Measurements from ENCODE around the gene NLRP1. TPM values are rescaled to one million over a fixed set of nuclear protein-coding genes. Genes with fewer than 3 reads are reported as not detected.

Gene NLRP1
- total and polyA plus RNA-seq, 8 donors = 9.0 to 83.7 (median 18.4) TPM

DNA sequence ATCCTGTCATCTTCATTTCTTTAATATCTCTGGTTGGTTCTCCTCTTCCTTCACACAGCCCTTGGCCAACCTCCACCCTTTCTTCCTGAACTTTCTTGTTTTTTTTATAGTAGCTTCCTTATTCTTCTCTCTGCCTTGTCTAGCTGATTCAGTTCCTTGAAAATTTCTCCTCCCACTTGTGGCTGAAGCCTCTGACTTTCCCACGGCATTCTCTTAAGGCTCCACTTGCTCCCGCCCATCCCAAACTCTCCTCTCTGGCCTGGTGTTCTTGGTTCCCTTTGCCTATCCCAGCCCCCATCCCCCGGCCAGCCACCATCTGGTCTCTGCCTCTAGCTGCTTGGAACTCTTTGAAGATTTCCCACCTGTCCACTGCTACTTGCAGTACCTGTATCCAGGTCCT lies 29.1 kb downstream of the NLRP1 start:
- 53 to 66% (median 62%) methylated on average over 3 of the region's 3 CpGs for WGBS, 5 donors
- Histone ChIP-seq H3K36me3 (peaks cover 0 to 40% (median 24%) of the 10 kb centered on the region in 4 donors), H3K9me3 (no peaks in the 10 kb centered on the region), H3K4me3 (no peak overlapping the region), H3K4me1 (no peaks in the 10 kb centered on the region), H3K27ac (no peak overlapping the region), H3K27me3 (no peaks in the 10 kb centered on the region)
- DNase-seq = no peak
- intact Hi-C loops (cut with DNase I; ENCODE audit: low total_unique reads) = no loop called here
- no peak for TF ChIP-seq POLR2AphosphoS5 (IDR thresholded peaks at IDR 0.05)
- TF ChIP-seq EP300 (IDR thresholded peaks at IDR 0.05) = no peak
- TF ChIP-seq POLR2A (IDR thresholded peaks at IDR 0.05) = no peak
- TF ChIP-seq, protein P1, sequence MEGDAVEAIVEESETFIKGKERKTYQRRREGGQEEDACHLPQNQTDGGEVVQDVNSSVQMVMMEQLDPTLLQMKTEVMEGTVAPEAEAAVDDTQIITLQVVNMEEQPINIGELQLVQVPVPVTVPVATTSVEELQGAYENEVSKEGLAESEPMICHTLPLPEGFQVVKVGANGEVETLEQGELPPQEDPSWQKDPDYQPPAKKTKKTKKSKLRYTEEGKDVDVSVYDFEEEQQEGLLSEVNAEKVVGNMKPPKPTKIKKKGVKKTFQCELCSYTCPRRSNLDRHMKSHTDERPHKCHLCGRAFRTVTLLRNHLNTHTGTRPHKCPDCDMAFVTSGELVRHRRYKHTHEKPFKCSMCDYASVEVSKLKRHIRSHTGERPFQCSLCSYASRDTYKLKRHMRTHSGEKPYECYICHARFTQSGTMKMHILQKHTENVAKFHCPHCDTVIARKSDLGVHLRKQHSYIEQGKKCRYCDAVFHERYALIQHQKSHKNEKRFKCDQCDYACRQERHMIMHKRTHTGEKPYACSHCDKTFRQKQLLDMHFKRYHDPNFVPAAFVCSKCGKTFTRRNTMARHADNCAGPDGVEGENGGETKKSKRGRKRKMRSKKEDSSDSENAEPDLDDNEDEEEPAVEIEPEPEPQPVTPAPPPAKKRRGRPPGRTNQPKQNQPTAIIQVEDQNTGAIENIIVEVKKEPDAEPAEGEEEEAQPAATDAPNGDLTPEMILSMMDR (IDR thresholded peaks at IDR 0.05) = no peak

DNA sequence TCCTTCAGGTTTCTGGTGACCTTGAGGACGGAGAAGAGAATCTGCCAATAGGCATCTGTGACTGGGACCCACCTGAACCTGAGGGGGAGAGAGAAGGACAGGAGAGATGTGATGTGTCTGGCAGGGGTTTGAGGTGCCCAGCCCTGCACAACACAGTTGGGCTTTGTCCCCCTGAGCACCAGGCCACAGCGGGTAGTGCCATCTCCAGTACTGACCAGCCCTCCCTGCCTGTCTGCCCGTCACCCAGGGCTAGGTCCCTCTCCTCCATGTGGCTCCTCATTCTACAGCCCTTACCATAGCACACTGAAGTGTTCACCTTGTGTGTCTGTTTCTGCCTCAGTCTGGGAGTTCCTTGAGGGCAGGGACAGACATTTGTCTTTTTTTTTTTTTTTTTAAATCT lies 30.8 kb downstream of the NLRP1 start:
- Histone ChIP-seq H3K9me3 (no peaks in the 10 kb centered on the region), H3K4me3 (no peak overlapping the region), H3K27ac (no peak overlapping the region), H3K27me3 (no peaks in the 10 kb centered on the region), H3K4me1 (no peaks in the 10 kb centered on the region), H3K36me3 (peaks cover 0 to 26% (median 12%) of the 10 kb centered on the region in 4 donors)
- no peak for DNase-seq
- WGBS, 5 donors = 54 to 89% (median 73%) methylated on average over 3 of the region's 3 CpGs
- TF ChIP-seq POLR2AphosphoS5 (IDR thresholded peaks at IDR 0.05) (no peak), EP300 (IDR thresholded peaks at IDR 0.05) (no peak), POLR2A (IDR thresholded peaks at IDR 0.05) (no peak)
- TF ChIP-seq, protein P1 (IDR thresholded peaks at IDR 0.05) = no peak
- intact Hi-C loops (cut with DNase I; ENCODE audit: low total_unique reads) = no loop called here

DNA sequence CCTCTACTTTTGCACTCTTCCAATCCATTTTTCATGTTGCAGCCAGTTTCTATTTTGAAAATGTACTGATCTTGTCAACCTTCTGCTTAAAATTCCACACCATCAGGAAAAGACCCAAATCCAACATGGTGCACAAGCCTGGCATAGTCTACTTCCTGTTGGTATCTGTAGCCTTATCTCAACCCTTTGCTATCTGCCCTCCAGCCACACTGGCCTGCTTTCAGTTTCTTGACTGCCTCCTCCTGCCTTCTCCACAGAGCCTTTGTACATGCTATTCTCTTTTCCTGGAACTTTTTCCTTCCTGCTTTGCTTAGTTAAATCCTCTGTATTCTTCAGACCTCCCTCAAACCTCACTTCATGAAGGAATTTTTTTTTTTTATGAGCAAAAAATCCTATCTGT lies 31.5 kb downstream of the NLRP1 start:
- Histone ChIP-seq H3K4me3 (no peak overlapping the region), H3K27me3 (no peaks in the 10 kb centered on the region), H3K27ac (no peak overlapping the region), H3K36me3 (peaks cover 0 to 25% (median 7%) of the 10 kb centered on the region in 4 donors), H3K9me3 (no peaks in the 10 kb centered on the region), H3K4me1 (no peaks in the 10 kb centered on the region)
- TF ChIP-seq, protein P1 (IDR thresholded peaks at IDR 0.05) = no peak
- TF ChIP-seq POLR2AphosphoS5 (IDR thresholded peaks at IDR 0.05) (no peak), POLR2A (IDR thresholded peaks at IDR 0.05) (no peak), EP300 (IDR thresholded peaks at IDR 0.05) (no peak)
- DNase-seq = no peak
- intact Hi-C loops (cut with DNase I; ENCODE audit: low total_unique reads) = no loop called here

DNA sequence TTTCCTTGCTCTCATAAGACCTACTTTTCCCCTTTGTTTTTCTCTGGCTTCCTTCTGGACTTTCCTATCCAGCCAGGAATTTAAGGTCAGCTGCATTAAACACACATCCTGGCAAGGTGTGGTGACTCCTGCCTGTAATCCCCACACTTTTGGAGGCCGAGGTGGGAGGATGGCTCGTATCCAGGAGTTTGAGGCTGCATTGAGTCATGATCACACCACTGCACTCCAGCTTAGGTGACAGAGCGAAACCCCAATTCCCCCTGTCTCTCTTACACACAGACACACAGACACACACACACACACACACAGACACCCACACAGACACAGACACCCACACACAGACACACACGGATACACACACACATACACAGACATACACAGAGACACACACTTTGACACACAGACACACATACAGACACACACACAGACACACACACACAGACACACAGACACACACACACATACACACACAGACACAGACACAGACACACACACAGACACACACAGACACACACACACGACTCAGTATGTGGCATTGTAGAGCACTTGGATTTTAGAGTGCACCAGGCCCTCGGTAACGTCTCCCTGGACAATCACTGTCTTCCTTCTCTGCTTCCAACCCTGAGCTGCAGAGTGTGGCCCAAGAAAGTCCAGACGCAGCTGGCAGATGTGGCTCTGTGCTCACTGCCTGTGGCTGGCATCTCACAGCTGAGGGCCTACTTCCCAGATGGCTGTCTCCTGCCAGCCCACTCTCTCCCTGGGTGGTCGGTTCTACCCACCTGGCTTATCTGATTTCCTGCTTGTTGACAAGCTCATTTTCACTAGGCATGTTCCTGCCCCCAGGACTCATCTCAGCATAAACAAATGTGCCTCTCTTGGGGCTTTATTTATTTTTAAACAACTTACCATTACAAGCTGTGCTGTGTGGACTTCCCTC lies 39.0 kb downstream of the NLRP1 start:
- Histone ChIP-seq H3K9me3 (no peaks in the 10 kb centered on the region), H3K4me3 (no peak overlapping the region), H3K27me3 (peaks cover 0 to 3% (median 0%) of the 10 kb centered on the region in 3 donors), H3K36me3 (peaks cover 0 to 43% (median 21%) of the 10 kb centered on the region in 4 donors), H3K27ac (no peak overlapping the region), H3K4me1 (no peaks in the 10 kb centered on the region)
- 68 to 74% (median 71%) methylated on average over 9 of the region's 9 CpGs for WGBS, 5 donors
- no peak for DNase-seq
- intact Hi-C loops (cut with DNase I; ENCODE audit: low total_unique reads) = no loop called here
- TF ChIP-seq EP300 (IDR thresholded peaks at IDR 0.05) = no peak
- TF ChIP-seq POLR2A (IDR thresholded peaks at IDR 0.05) = no peak
- no peak for TF ChIP-seq POLR2AphosphoS5 (IDR thresholded peaks at IDR 0.05)
- TF ChIP-seq, protein P1 (IDR thresholded peaks at IDR 0.05) = no peak

Measured in stomach (tissue), 9 donors.